ENCODE results near the gene LMAN2L.

The LMAN2L gene

GRCh38 chr2:96683972-96684820, 55.7 kb downstream of the LMAN2L start:
- TF ChIP-seq CTCF (conservative IDR thresholded peaks at IDR 0.05; ENCODE audit: low read depth, low read length) = no peak
- Histone ChIP-seq H3K4me1 (ENCODE audit: low read depth, poor library complexity, severe bottlenecking) (no peaks in the 10 kb centered on the region), H3K4me3 (IDR thresholded peaks at IDR 0.05; ENCODE audit: insufficient read depth, low read depth, low read length) (no peak overlapping the region)

DNA sequence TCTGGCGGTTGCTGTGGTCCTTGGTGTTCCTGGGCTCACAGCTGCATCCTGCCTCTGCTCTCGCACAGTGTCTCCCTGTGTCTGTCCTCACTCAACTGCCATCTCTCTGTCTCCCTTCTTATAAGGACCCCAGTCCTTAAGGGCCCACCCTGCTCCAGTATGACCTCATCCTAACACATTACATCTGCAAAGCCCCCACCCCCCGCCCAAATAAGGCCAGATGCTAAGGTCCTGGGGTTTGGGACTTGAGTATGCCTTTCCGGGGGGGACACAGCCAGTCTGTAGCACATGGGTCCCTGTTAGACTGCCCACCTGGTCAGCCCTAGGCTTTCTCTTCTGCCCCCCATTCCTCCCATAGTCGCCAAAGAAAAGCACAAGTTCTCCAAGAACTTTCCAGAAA, 56.6 kb downstream of the LMAN2L start:
- Histone ChIP-seq H3K27ac (no peak overlapping the region), H3K27me3 (ENCODE audit: insufficient read depth, low read depth) (no peaks in the 10 kb centered on the region), H4K20me1 (ENCODE audit: insufficient read depth) (no peaks in the 10 kb centered on the region), H3K36me3 (ENCODE audit: insufficient read depth) (no peaks in the 10 kb centered on the region), H2AFZ (ENCODE audit: low read depth) (no peak overlapping the region), H3K4me1 (ENCODE audit: low read depth, poor library complexity, severe bottlenecking) (no peaks in the 10 kb centered on the region), H3K4me2 (no peak overlapping the region), H3K9ac (no peak overlapping the region), H3K79me2 (ENCODE audit: insufficient read depth, low read depth) (no peaks in the 10 kb centered on the region), H3K4me3 (IDR thresholded peaks at IDR 0.05; ENCODE audit: insufficient read depth, low read depth, low read length) (no peak overlapping the region)
- TF ChIP-seq CTCF (conservative IDR thresholded peaks at IDR 0.05; ENCODE audit: low read depth, low read length) = no peak

More at GRCh38 chr2:96683972-96684820, 55.7 kb downstream of the LMAN2L start:
- no peak overlapping the region for H3K27ac ChIP-seq
- H3K4me2 ChIP-seq = no peak overlapping the region
- no peaks in the 10 kb centered on the region for H3K27me3 ChIP-seq (ENCODE audit: insufficient read depth, low read depth)
- H3K79me2 ChIP-seq (ENCODE audit: insufficient read depth, low read depth) = no peaks in the 10 kb centered on the region
- H2AFZ ChIP-seq (ENCODE audit: low read depth) = no peak overlapping the region
- no peaks in the 10 kb centered on the region for H4K20me1 ChIP-seq (ENCODE audit: insufficient read depth)
- no peaks in the 10 kb centered on the region for H3K36me3 ChIP-seq (ENCODE audit: insufficient read depth)
- no peak overlapping the region for H3K9ac ChIP-seq

DNA sequence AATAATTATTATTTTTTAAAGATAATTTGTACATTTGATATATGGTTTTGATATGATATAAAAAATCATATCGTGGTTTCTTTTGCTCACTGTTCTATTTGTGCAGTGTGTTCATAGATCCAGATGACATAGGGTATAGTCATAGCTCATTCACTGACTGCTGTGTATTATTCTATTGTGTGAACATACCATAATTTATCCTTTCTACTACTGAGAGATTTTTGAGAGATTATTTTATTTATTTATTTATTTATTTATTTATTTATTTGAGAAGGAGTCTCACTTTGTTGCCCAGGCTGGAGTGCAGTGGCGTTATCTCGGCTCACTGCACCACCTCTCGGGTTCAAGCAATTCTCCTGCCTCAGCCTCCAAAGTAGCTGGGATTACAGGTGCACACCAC, 58.3 kb downstream of the LMAN2L start:
- no peaks in the 10 kb centered on the region for H3K4me1 ChIP-seq (ENCODE audit: low read depth, poor library complexity, severe bottlenecking)
- no peak overlapping the region for H3K4me2 ChIP-seq
- no peaks in the 10 kb centered on the region for H3K36me3 ChIP-seq (ENCODE audit: insufficient read depth)
- no peak overlapping the region for H3K27ac ChIP-seq
- H2AFZ ChIP-seq (ENCODE audit: low read depth) = no peak overlapping the region
- no peak overlapping the region for H3K9ac ChIP-seq
- H4K20me1 ChIP-seq (ENCODE audit: insufficient read depth) = no peaks in the 10 kb centered on the region
- H3K27me3 ChIP-seq (ENCODE audit: insufficient read depth, low read depth) = no peaks in the 10 kb centered on the region
- H3K79me2 ChIP-seq (ENCODE audit: insufficient read depth, low read depth) = no peaks in the 10 kb centered on the region
- TF ChIP-seq CTCF (conservative IDR thresholded peaks at IDR 0.05; ENCODE audit: low read depth, low read length) = no peak
- H3K4me3 ChIP-seq (IDR thresholded peaks at IDR 0.05; ENCODE audit: insufficient read depth, low read depth, low read length) = no peak overlapping the region

DNA sequence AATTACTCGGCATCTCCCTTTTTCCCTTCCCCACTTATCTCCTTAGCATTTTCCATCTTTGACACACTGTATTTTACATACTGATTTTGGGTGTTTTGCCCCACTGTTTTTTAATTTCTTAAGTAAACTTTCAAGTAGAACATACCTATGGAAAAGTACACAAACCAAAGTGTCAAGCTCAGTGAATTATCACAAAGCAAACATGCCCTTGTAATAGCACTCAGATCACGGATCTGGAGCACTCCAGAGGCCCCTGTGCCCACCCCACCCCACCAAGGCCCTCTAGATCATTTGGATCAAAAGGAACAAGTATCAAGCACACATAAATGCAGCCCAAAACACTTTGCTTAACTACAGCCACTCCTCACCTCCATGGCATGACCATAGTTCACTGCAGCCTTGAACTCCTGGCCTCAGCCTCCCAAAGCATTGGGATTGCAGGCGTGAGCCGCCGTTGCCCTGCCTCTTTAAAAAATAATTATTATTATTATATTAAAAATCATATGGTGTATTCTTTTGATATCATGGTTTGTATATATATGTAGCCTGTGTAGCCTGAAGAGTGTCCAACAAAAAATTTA, 59.2 kb downstream of the LMAN2L start:
- H3K4me3 ChIP-seq (IDR thresholded peaks at IDR 0.05; ENCODE audit: insufficient read depth, low read depth, low read length) = no peak overlapping the region
- no peak overlapping the region for H2AFZ ChIP-seq (ENCODE audit: low read depth)
- H3K27me3 ChIP-seq (ENCODE audit: insufficient read depth, low read depth) = no peaks in the 10 kb centered on the region
- H3K27ac ChIP-seq = no peak overlapping the region
- H3K36me3 ChIP-seq (ENCODE audit: insufficient read depth) = no peaks in the 10 kb centered on the region
- H3K79me2 ChIP-seq (ENCODE audit: insufficient read depth, low read depth) = no peaks in the 10 kb centered on the region
- H3K9ac ChIP-seq = no peak overlapping the region
- no peak for TF ChIP-seq CTCF (conservative IDR thresholded peaks at IDR 0.05; ENCODE audit: low read depth, low read length)
- H4K20me1 ChIP-seq (ENCODE audit: insufficient read depth) = no peaks in the 10 kb centered on the region
- no peaks in the 10 kb centered on the region for H3K4me1 ChIP-seq (ENCODE audit: low read depth, poor library complexity, severe bottlenecking)
- H3K4me2 ChIP-seq = no peak overlapping the region

All from KMS-11 (cell line).